Gastroesophageal sphincter (tissue), 4 donors: ENCODE results near the gene FGFR3. TPM values are rescaled to one million over a fixed set of nuclear protein-coding genes. Genes with fewer than 3 reads are reported as not detected.

ENCODE experiments used
- ATAC-seq: fragments of 150-250 bp; one replicate; pipeline ENCODE4 v1.9.1; 2016; ENCODE audit warnings: mild to moderate bottlenecking, moderate library complexity
- H3K27ac ChIP-seq, 4 donors: fragments of 200-600 bp; sonication (generic) in 3 of 4; 1 replicate in 3 of 4; 2 replicates in 1 of 4; pipeline ENCODE4 v1.5.1; 2016 to 2019
- H3K27me3 ChIP-seq: fragments of 200-600 bp; sonication (generic); one replicate; pipeline ENCODE4 v1.5.1; 2019
- H3K36me3 ChIP-seq, 2 donors: fragments of 200-600 bp; sonication (generic); one replicate each; pipeline ENCODE4 v1.5.1; 2019; ENCODE audit warnings: control low read depth in 1 of 2
- H3K4me1 ChIP-seq, 3 donors: fragments of 200-600 bp; sonication (generic); 1 replicate in 2 of 3; 2 replicates in 1 of 3; pipeline ENCODE4 v1.5.1; 2016 to 2019; ENCODE audit warnings: control low read depth in 2 of 3
- H3K4me3 ChIP-seq, 2 donors: fragments of 200-600 bp; sonication (generic); one replicate each; pipeline ENCODE4 v1.5.1; 2019; ENCODE audit warnings: mild to moderate bottlenecking in 1 of 2, moderate library complexity in 1 of 2
- H3K9me3 ChIP-seq, 3 donors: fragments of 200-600 bp; sonication (generic); one replicate each; pipeline ENCODE4 v1.5.1; 2017 to 2019; ENCODE audit warnings: control low read depth in 2 of 3
- EP300 ChIP-seq: sonication (generic); formaldehyde crosslinking; IDR thresholded peaks from one replicate; pipeline ENCODE4 v1.6.1; 2017; ENCODE audit warnings: antibody characterized with exemption, mild to moderate bottlenecking
- POLR2A ChIP-seq, 2 donors: fragments of 450-650 bp; IDR thresholded peaks; one replicate each; pipeline ENCODE4 v1.6.1; 2017; ENCODE audit warnings: antibody characterized with exemption in 2 of 2, mild to moderate bottlenecking in 2 of 2, moderate library complexity in 1 of 2
- POLR2AphosphoS5 ChIP-seq: sonication (generic); formaldehyde crosslinking; IDR thresholded peaks from one replicate; pipeline ENCODE4 v1.6.1; 2017; ENCODE audit warnings: antibody characterized with exemption
- WGBS, 2 donors: methylation state at CpG; one replicate each; pipeline ENCODE4 v1.1.5; 2018; ENCODE audit warnings: low coverage in 1 of 2; 5-methylcytosine and 5-hydroxymethylcytosine counted together
- total RNA-seq, 4 donors: library from RNA; depleted of rRNA; stranded (reverse); fragments of >200 nt; gene quantifications; one replicate each; pipeline ENCODE4 v1.1.0, GENCODE V29; 2016
- TF ChIP-seq, protein P1 (sequence below), 4 experiments: fragments of 200-600 bp in 2 of 4; fragments of 450-650 bp in 2 of 4; sonication (generic) in 1 of 4; IDR thresholded peaks; one replicate each; pipeline ENCODE4 v1.5.1; 2017 to 2019; ENCODE audit warnings: antibody characterized with exemption in 4 of 4, mild to moderate bottlenecking in 2 of 4, moderate library complexity in 2 of 4

The FGFR3 gene
- total RNA-seq, 4 donors from 2014 or later: 1.4 to 17.7 (median 1.8) TPM

GRCh38 chr4:1819816-1820215 lies 26.7 kb downstream of the FGFR3 start:
- no peaks in the 10 kb centered on the region for H3K27me3 ChIP-seq
- TF ChIP-seq, protein P1, sequence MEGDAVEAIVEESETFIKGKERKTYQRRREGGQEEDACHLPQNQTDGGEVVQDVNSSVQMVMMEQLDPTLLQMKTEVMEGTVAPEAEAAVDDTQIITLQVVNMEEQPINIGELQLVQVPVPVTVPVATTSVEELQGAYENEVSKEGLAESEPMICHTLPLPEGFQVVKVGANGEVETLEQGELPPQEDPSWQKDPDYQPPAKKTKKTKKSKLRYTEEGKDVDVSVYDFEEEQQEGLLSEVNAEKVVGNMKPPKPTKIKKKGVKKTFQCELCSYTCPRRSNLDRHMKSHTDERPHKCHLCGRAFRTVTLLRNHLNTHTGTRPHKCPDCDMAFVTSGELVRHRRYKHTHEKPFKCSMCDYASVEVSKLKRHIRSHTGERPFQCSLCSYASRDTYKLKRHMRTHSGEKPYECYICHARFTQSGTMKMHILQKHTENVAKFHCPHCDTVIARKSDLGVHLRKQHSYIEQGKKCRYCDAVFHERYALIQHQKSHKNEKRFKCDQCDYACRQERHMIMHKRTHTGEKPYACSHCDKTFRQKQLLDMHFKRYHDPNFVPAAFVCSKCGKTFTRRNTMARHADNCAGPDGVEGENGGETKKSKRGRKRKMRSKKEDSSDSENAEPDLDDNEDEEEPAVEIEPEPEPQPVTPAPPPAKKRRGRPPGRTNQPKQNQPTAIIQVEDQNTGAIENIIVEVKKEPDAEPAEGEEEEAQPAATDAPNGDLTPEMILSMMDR (IDR thresholded peaks at IDR 0.05): no peak
- TF ChIP-seq POLR2A (IDR thresholded peaks at IDR 0.05) (no peak), EP300 (no peak), POLR2AphosphoS5 (no peak)
- no peak for ATAC-seq
- H3K9me3 ChIP-seq: no peaks in the 10 kb centered on the region
- 77 to 80% methylated on average over 7 of the region's 7 CpGs for WGBS, 2 donors
- no peaks in the 10 kb centered on the region for H3K4me1 ChIP-seq
- peaks cover 0 to 100% of the 10 kb centered on the region in 2 donors for H3K36me3 ChIP-seq
- no peak overlapping the region for H3K4me3 ChIP-seq
- H3K27ac ChIP-seq: no peak overlapping the region

GRCh38 chr4:1821679-1822567 lies 28.8 kb downstream of the FGFR3 start:
- WGBS, 2 donors: 100% methylated on average over 1 of the region's 18 CpGs; no CpG with 5 or more reads in 1 of the 2 donors
- TF ChIP-seq EP300 (no peak), POLR2AphosphoS5 (no peak), POLR2A (IDR thresholded peaks at IDR 0.05) (no peak)
- TF ChIP-seq, protein P1 (IDR thresholded peaks at IDR 0.05): no peak
- Histone ChIP-seq H3K27ac (no peak overlapping the region), H3K9me3 (no peaks in the 10 kb centered on the region), H3K27me3 (no peaks in the 10 kb centered on the region), H3K36me3 (peaks cover 0 to 100% of the 10 kb centered on the region in 2 donors), H3K4me3 (no peak overlapping the region), H3K4me1 (no peaks in the 10 kb centered on the region)
- ATAC-seq: no peak

DNA sequence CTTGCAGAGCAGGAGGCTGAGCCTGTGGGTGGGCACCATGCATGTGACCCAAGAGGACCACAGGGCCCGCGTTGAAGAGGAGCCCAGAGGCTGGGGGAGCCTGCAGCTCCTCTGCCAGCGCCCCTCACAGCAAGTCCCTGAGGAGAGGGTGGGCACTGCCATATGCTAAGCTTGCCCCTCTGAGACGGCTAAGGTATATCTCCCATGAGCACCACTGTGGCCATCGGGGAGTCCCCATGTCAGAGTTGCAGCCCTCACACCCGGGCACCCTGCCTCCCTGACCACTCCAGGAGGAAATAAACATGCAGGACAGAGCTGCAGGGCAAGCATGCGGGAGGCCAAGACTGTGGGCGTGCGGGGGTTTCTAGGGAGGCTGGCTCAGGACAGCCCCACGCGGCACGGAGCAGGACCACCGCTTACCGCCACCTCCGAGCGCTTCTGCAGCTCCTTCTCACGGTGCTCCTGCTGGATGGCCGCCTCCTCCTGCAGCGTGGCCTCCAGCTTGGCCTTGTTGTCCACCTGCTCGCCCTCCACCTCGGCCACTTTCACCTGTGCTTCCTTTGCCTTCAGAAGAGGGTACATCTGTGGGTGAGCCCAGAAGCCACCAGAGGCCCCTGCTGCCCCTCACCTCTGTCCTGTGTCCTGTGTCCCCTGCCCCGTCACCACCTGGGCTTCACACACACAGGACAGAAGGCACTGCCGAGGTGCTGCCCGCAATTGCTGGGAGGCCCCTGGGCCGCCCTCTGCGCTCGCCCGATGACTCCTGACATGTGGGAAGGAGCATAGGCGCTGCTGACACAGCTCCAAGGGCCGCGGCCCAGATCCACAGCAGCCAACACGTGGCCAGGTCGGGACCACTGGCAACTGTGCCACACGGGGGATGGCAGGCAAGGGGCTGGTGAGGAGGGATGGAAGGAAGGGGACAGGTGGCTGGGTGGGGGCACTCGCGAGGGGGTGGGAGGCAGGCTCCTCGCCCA lies 29.8 kb downstream of the FGFR3 start:
- no peak for TF ChIP-seq EP300
- no peak for TF ChIP-seq POLR2AphosphoS5
- TF ChIP-seq, protein P1 (IDR thresholded peaks at IDR 0.05): no peak
- TF ChIP-seq POLR2A (IDR thresholded peaks at IDR 0.05): no peak
- no peaks in the 10 kb centered on the region for H3K9me3 ChIP-seq
- WGBS, 2 donors: 92 to 93% methylated on average over 7 to 9 of the region's 37 CpGs

DNA sequence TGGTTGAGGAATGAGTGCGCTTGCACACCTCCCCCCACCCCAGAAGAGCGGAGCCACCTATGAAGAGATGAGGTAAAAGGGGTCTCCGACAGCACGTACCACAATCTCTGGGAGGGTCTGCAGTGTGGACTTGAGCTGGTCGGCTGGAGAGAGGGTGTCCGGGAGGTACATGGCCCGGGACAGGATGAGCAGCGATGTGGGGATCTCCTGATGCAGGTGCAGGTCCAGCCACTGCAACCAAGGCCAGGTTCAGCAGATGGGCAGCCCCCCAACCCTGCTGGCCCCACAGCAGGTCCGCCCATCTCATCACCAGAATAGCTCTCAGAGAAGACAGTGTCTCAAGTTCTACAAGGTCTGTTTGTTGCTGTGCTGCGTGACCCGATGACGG lies 30.4 kb downstream of the FGFR3 start:
- WGBS, 2 donors: 80 to 95% methylated on average over 4 to 5 of the region's 12 CpGs
- no peak overlapping the region for H3K27ac ChIP-seq
- H3K27me3 ChIP-seq: no peaks in the 10 kb centered on the region
- H3K36me3 ChIP-seq: peaks cover 0 to 85% of the 10 kb centered on the region in 2 donors
- H3K9me3 ChIP-seq: no peaks in the 10 kb centered on the region
- TF ChIP-seq EP300 (no peak), POLR2AphosphoS5 (no peak), POLR2A (IDR thresholded peaks at IDR 0.05) (no peak)
- TF ChIP-seq, protein P1 (IDR thresholded peaks at IDR 0.05): no peak
- H3K4me3 ChIP-seq: no peak overlapping the region
- no peaks in the 10 kb centered on the region for H3K4me1 ChIP-seq
- no peak for ATAC-seq

More for the DNA sequence above, 29.8 kb downstream of the FGFR3 start:
- peaks cover 0 to 92% of the 10 kb centered on the region in 2 donors for H3K36me3 ChIP-seq
- no peaks in the 10 kb centered on the region for H3K4me1 ChIP-seq
- H3K4me3 ChIP-seq: no peak overlapping the region
- no peaks in the 10 kb centered on the region for H3K27me3 ChIP-seq
- no peak for ATAC-seq
- H3K27ac ChIP-seq: no peak overlapping the region
